IMR-90 (cell line): Measurements from ENCODE around the gene ASL. TPM values are rescaled to one million over a fixed set of nuclear protein-coding genes. Genes with fewer than 3 reads are reported as not detected.

ENCODE experiments used
- ATAC-seq: fragments of 200-7000 bp; cut with Tn5 transposase; 2 replicates; pipeline ENCODE4 v1.9.1; 2020; ENCODE audit warnings: low read depth, mild to moderate bottlenecking, moderate library complexity
- BruUV-seq: library from RNA; stranded (reverse); fragments of 400-500 nt; replicated peaks from 2 replicates; lab custom pipeline; 2021; lab: Mats Ljungman, UMichigan
- CTCF ChIA-PET: fragments of 300-600 bp; formaldehyde crosslinking; extraction: SDS; loops from one replicate; lab custom pipeline; 2021; ENCODE audit warnings: antibody characterized with exemption; lab: Yijun Ruan, JAX
- POLR2A ChIA-PET: fragments of 300-600 bp; sonication (Branson Sonifier 250); formaldehyde crosslinking; loops from one replicate; lab custom pipeline; 2022; ENCODE audit warnings: antibody characterized with exemption; ENCODE audit not compliant: unreplicated experiment; lab: Charles Lee
- DNase-seq: peaks from one replicate; pipeline ENCODE4 v3.0.0; 2013
- H2AFZ ChIP-seq: replicated peaks from 2 replicates; pipeline ENCODE3; 2013; ENCODE audit warnings: low read length, mild to moderate bottlenecking; ENCODE audit not compliant: poor library complexity
- H2AK5ac ChIP-seq: 2 replicates; pipeline ENCODE4 v1.6.1; 2013; ENCODE audit warnings: low read depth, low read length, inconsistent platforms
- H2AK9ac ChIP-seq: replicated peaks from 2 replicates; pipeline ENCODE3; 2013; ENCODE audit warnings: mild to moderate bottlenecking, low read depth, low read length, moderate library complexity; ENCODE audit not compliant: poor library complexity
- H2BK120ac ChIP-seq: 2 replicates; pipeline ENCODE4 v1.6.1; 2013; ENCODE audit warnings: low read depth, low read length, inconsistent platforms
- H2BK15ac ChIP-seq: 3 replicates; pipeline ENCODE4 v1.6.1; 2013; ENCODE audit warnings: low read depth, low read length, inconsistent platforms
- H2BK20ac ChIP-seq: 2 replicates; pipeline ENCODE4 v1.6.1; 2013; ENCODE audit warnings: low read depth, mild to moderate bottlenecking, inconsistent platforms, low read length, moderate library complexity
- H2BK5ac ChIP-seq: 2 replicates; pipeline ENCODE4 v1.6.1; 2013; ENCODE audit warnings: mild to moderate bottlenecking, low read depth, low read length, inconsistent platforms; ENCODE audit not compliant: poor library complexity, severe bottlenecking
- H3K14ac ChIP-seq: replicated peaks from 2 replicates; pipeline ENCODE4 v1.6.1; 2013; ENCODE audit warnings: low read depth, low read length, inconsistent platforms
- H3K18ac ChIP-seq: 2 replicates; pipeline ENCODE4 v1.6.1; 2013; ENCODE audit warnings: low read depth, low read length, control low read depth
- H3K23ac ChIP-seq: 2 replicates; pipeline ENCODE4 v1.6.1; 2013; ENCODE audit warnings: low read depth, low read length, inconsistent platforms
- H3K27ac ChIP-seq: 2 replicates; pipeline ENCODE4 v1.5.1; 2013; ENCODE audit warnings: mild to moderate bottlenecking, control low read depth, low read length; ENCODE audit not compliant: insufficient read depth
- H3K27me3 ChIP-seq: 2 replicates; pipeline ENCODE4 v1.6.1; 2013; ENCODE audit warnings: low read length; ENCODE audit not compliant: control insufficient read depth, insufficient read depth
- H3K36me3 ChIP-seq: 2 replicates; pipeline ENCODE4 v1.6.1; 2013; ENCODE audit warnings: low read length, mixed read lengths; ENCODE audit not compliant: control insufficient read depth, insufficient read depth
- H3K4ac ChIP-seq: 2 replicates; pipeline ENCODE4 v1.6.1; 2013; ENCODE audit warnings: low read depth, low read length, inconsistent platforms
- H3K4me1 ChIP-seq: 2 replicates; pipeline ENCODE4 v1.6.1; 2013; ENCODE audit warnings: low read length, mixed read lengths; ENCODE audit not compliant: control insufficient read depth, insufficient read depth
- H3K4me2 ChIP-seq: 2 replicates; pipeline ENCODE4 v1.6.1; 2013; ENCODE audit warnings: low read depth, mild to moderate bottlenecking, control low read depth, low read length, moderate library complexity
- H3K4me3 ChIP-seq: 2 replicates; pipeline ENCODE4 v1.5.1; 2013; ENCODE audit warnings: low read depth, mild to moderate bottlenecking, control low read depth, low read length, moderate library complexity; ENCODE audit not compliant: insufficient read depth
- H3K56ac ChIP-seq: 2 replicates; pipeline ENCODE4 v1.6.1; 2013; ENCODE audit warnings: low read length, inconsistent platforms; ENCODE audit not compliant: insufficient read depth; ENCODE audit errors: extremely low read depth
- H3K79me1 ChIP-seq, 2 experiments: 2 replicates each; pipeline ENCODE4 v1.6.1; 2013; ENCODE audit warnings: low read length in 2 of 2, inconsistent platforms in 1 of 2, low read depth in 1 of 2
- H3K9ac ChIP-seq: 2 replicates; pipeline ENCODE4 v1.6.1; 2013; ENCODE audit warnings: low read depth, low read length, control low read depth
- H3K9me1 ChIP-seq: 2 replicates; pipeline ENCODE4 v1.6.1; 2013; ENCODE audit warnings: low read length, inconsistent platforms; ENCODE audit not compliant: insufficient read depth
- H3K9me3 ChIP-seq: 2 replicates; pipeline ENCODE4 v1.6.1; 2013; ENCODE audit warnings: low read length; ENCODE audit not compliant: control insufficient read depth, insufficient read depth
- H4K20me1 ChIP-seq: 2 replicates; pipeline ENCODE4 v1.6.1; 2013; ENCODE audit warnings: low read length, inconsistent platforms; ENCODE audit not compliant: insufficient read depth
- H4K5ac ChIP-seq: 2 replicates; pipeline ENCODE4 v1.6.1; 2013; ENCODE audit warnings: mild to moderate bottlenecking, low read depth, low read length, control low read depth
- H4K8ac ChIP-seq, 2 experiments: 2 replicates each; pipeline ENCODE4 v1.6.1; 2013; ENCODE audit warnings: low read depth in 2 of 2, low read length in 2 of 2, control low read depth in 1 of 2, inconsistent platforms in 1 of 2
- H4K91ac ChIP-seq: 2 replicates; pipeline ENCODE4 v1.6.1; 2013; ENCODE audit warnings: low read depth, low read length, inconsistent platforms; ENCODE audit not compliant: insufficient read depth
- BHLHE40 ChIP-seq: fragments of 150-350 bp; IDR thresholded peaks from 2 replicates; pipeline ENCODE4 v1.6.1; 2016; ENCODE audit warnings: mild to moderate bottlenecking, low read depth, low read length
- CHD1 ChIP-seq: IDR thresholded peaks from 2 replicates; pipeline ENCODE4 v1.6.1; 2012; ENCODE audit warnings: low read depth, low read length, improper control_type of control experiment
- CTCF ChIP-seq: conservative IDR thresholded peaks from 2 replicates; pipeline ENCODE4 v1.5.1; 2012; ENCODE audit warnings: mild to moderate bottlenecking, low read depth, low read length, improper control_type of control experiment
- FOS ChIP-seq: fragments of 150-350 bp; IDR thresholded peaks from 2 replicates; pipeline ENCODE4 v1.6.1; 2016; ENCODE audit warnings: low read depth, low read length
- MAFK ChIP-seq: IDR thresholded peaks from 2 replicates; pipeline ENCODE4 v1.6.1; 2012; ENCODE audit warnings: low read depth, low read length, improper control_type of control experiment
- MAZ ChIP-seq: IDR thresholded peaks from 2 replicates; pipeline ENCODE4 v1.6.1; 2012; ENCODE audit warnings: low read depth, mild to moderate bottlenecking, low read length, improper control_type of control experiment, moderate library complexity, borderline replicate concordance
- MXI1 ChIP-seq: IDR thresholded peaks from 2 replicates; pipeline ENCODE4 v1.6.1; 2012; ENCODE audit warnings: low read depth, mild to moderate bottlenecking, low read length, moderate library complexity, borderline replicate concordance
- NFE2L2 ChIP-seq: fragments of 150-350 bp; IDR thresholded peaks from 2 replicates; pipeline ENCODE4 v1.6.1; 2016; ENCODE audit warnings: low read depth, mild to moderate bottlenecking, low read length
- POLR2A ChIP-seq: IDR thresholded peaks from 2 replicates; pipeline ENCODE4 v1.6.1; 2012; ENCODE audit warnings: mild to moderate bottlenecking, low read depth, low read length
- RAD21 ChIP-seq: IDR thresholded peaks from 2 replicates; pipeline ENCODE4 v1.6.1; 2012; ENCODE audit warnings: low read length, improper control_type of control experiment
- RCOR1 ChIP-seq: IDR thresholded peaks from 2 replicates; pipeline ENCODE4 v1.6.1; 2012; ENCODE audit warnings: mild to moderate bottlenecking, low read length, improper control_type of control experiment; ENCODE audit not compliant: insufficient replicate concordance
- RFX5 ChIP-seq: IDR thresholded peaks from 2 replicates; pipeline ENCODE4 v1.8.0; 2012; ENCODE audit warnings: low read depth, mild to moderate bottlenecking, low read length, moderate library complexity
- SMC3 ChIP-seq: fragments of 150-350 bp; IDR thresholded peaks from 2 replicates; pipeline ENCODE4 v1.6.1; 2016; ENCODE audit warnings: low read depth, mild to moderate bottlenecking, antibody characterized with exemption, low read length, moderate library complexity
- WGBS, 2 experiments: methylation state at CpG; one replicate each; pipeline versions ENCODE4 v1.1.5 to v1.1.7; 2013; ENCODE audit warnings: missing lambda C conversion rate in 2 of 2; ENCODE audit not compliant: insufficient read length in 1 of 2; ENCODE audit errors: extremely low coverage in 2 of 2; 5-methylcytosine and 5-hydroxymethylcytosine counted together
- dilution Hi-C: fragments of 300-500 bp; cut with HindIII; formaldehyde crosslinking; loops from one replicate; pipeline ENCODE4 v1.14.3; 2018; ENCODE audit warnings: low sequenced_read_pairs; ENCODE audit not compliant: unreplicated experiment
- in situ Hi-C: fragments of 300-500 bp; cut with MboI; formaldehyde crosslinking; loops from 3 replicates; pipeline ENCODE4 v1.14.3; 2019; ENCODE audit warnings: low sequenced_read_pairs, inconsistent platforms, mixed read lengths
- intact Hi-C: fragments of 100-400 bp; cut with micrococcal nuclease; formaldehyde crosslinking; loops from 2 replicates; pipeline ENCODE4 v1.10.0; 2022
- polyA plus RNA-seq, 3 experiments: library from polyadenylated mRNA; depleted of rRNA; stranded (reverse); fragments of >200 nt; gene quantifications; 2 replicates each; pipeline ENCODE4 v1.2.3, GENCODE V29; 2012; ENCODE audit warnings: low replicate concordance in 1 of 3
- total RNA-seq: library from RNA; depleted of rRNA; stranded (reverse); fragments of >200 nt; gene quantifications from 2 replicates; pipeline ENCODE4 v1.2.3, GENCODE V29; 2012
- TF ChIP-seq, protein P1 (sequence below): fragments of 150-350 bp; IDR thresholded peaks from 2 replicates; pipeline ENCODE4 v1.6.1; 2016; ENCODE audit warnings: low read depth, mild to moderate bottlenecking, low read length, moderate library complexity, borderline replicate concordance

ASL gene
- total and polyA plus RNA-seq, 2 of the 4 experiments (the other 2 are of a cell fraction), result 49.0 to 50.0 TPM

DNA sequence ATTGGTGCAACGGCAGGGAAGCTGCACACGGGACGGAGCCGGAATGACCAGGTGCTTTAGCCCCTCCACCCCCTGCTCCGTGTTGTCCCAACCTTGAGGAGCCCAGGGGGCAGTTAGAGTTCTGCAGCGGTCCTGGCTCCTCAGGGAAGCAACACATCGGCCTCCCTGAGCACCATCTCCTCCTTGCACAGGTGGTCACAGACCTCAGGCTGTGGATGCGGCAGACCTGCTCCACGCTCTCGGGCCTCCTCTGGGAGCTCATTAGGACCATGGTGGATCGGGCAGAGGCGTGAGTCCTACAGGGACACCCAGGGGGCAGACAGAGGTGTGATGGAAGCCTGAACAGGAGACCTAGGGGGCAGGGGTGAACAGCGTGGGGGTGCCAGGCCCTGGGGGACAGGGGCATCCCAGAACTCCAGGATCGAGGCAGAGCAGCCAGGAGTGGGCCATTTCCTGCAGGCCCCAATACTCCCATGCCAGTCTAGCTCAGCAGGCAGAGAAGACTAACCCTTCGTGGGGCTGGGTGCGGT lies 7.3 kb downstream of the ASL start:
- Histone ChIP-seq H3K18ac (no peak overlapping the region), H3K4ac (no peak overlapping the region), H2AK9ac (no peak overlapping the region), H3K9me3 (no peaks in the 10 kb centered on the region), H3K4me3 (no peak overlapping the region), H3K27ac (no peak overlapping the region), H3K9ac (no peak overlapping the region), H3K56ac (no peak overlapping the region), H3K23ac (no peak overlapping the region), H2AK5ac (no peak overlapping the region), H2BK5ac (no peak overlapping the region), H2BK15ac (no peak overlapping the region), H3K4me2 (no peak overlapping the region), H3K4me1 (no peaks in the 10 kb centered on the region), H3K36me3 (peaks cover 34% of the 10 kb centered on the region), H3K27me3 (no peaks in the 10 kb centered on the region), H2AFZ (no peak overlapping the region), H2BK120ac (no peak overlapping the region), H3K14ac (no peak overlapping the region), H3K79me1 (peaks cover 8 to 20% of the 10 kb centered on the region in 2 experiments), H3K9me1 (peaks cover 5% of the 10 kb centered on the region; the same call in 1 of the 2 replicates), H4K91ac (no peak overlapping the region), H2BK20ac (no peak overlapping the region), H4K20me1 (peaks cover 4% of the 10 kb centered on the region; the same call in 1 of the 2 replicates), H4K5ac (no peak overlapping the region), H4K8ac (no peak overlapping the region)
- TF ChIP-seq CHD1, result no peak
- no peak for TF ChIP-seq MAZ
- TF ChIP-seq, protein P1, sequence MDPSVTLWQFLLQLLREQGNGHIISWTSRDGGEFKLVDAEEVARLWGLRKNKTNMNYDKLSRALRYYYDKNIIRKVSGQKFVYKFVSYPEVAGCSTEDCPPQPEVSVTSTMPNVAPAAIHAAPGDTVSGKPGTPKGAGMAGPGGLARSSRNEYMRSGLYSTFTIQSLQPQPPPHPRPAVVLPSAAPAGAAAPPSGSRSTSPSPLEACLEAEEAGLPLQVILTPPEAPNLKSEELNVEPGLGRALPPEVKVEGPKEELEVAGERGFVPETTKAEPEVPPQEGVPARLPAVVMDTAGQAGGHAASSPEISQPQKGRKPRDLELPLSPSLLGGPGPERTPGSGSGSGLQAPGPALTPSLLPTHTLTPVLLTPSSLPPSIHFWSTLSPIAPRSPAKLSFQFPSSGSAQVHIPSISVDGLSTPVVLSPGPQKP, result no peak
- TF ChIP-seq FOS, result no peak
- no peak for TF ChIP-seq RCOR1
- no peak for TF ChIP-seq NFE2L2
- no peak for TF ChIP-seq MXI1
- no peak for TF ChIP-seq RFX5
- TF ChIP-seq RAD21, result no peak
- no peak for TF ChIP-seq POLR2A
- no peak for TF ChIP-seq BHLHE40
- TF ChIP-seq CTCF, result no peak
- TF ChIP-seq MAFK, result no peak
- TF ChIP-seq SMC3, result no peak
- WGBS, 2 experiments, result no CpG with 5 or more reads among the region's 16 CpGs
- ATAC-seq (no peak), DNase-seq (no peak)
- ChIA-PET CTCF (no interaction called here), POLR2A (no interaction called here)
- BruUV-seq, result no TSS peak
- in situ Hi-C loops (no loop called here), intact Hi-C loops (no loop called here), dilution Hi-C loops (no loop called here)
